Activated T-cell treated with anti-CD3 and anti-CD28 coated beads for 24 hours (primary cell): ENCODE measurements around the gene COQ9.
"Not testable (repeated sequence)": the region's sequence is repeated elsewhere in the genome, so short reads cannot be mapped to it uniquely, and the experiment has no call there.

ENCODE experiments used
- DNase-seq: peaks from one replicate; pipeline ENCODE4 v3.0.0-alpha.2; 2020; ENCODE audit warnings: low read depth

Gene COQ9, protein sequence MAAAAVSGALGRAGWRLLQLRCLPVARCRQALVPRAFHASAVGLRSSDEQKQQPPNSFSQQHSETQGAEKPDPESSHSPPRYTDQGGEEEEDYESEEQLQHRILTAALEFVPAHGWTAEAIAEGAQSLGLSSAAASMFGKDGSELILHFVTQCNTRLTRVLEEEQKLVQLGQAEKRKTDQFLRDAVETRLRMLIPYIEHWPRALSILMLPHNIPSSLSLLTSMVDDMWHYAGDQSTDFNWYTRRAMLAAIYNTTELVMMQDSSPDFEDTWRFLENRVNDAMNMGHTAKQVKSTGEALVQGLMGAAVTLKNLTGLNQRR

DNA sequence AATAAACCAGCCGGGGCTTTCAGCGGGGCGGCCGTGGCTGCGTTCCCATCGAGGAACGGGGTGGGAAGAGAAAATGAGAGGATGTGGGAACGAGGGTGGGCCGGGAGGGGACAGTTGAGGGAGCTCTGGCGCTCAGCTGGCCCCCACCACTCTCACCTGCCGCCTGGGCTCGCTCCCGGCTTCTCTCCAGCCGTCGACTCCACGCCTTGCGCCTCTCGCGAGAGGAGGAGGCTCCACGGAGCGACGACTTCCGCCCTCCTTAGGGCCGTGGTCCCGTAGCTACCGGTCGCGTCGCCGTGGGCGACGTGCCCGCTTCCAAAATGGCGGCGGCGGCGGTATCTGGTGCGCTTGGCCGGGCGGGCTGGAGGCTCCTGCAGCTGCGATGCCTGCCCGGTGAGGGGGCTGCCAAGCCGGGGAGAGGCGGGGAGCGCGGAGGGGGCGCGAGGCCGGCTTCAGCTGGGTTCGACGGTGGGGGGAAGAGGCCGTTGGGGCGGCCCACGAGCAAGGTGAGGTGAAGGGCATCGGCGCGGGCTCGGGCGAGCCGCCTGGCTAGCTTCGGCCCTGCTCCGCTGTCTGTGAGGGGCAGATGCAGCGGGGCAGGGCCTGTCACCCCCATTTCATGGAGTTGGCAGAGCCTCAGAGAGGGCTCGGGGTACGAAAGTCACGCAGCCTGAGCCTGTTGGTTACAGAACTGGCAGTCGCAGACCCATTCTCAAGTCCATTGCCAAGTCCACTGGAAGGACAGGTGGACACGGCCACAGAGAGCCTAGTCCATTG, at the start of gene COQ9, which contains the start of gene CIAPIN1:
Gene COQ9 (plus strand): TSS at position 294 of the 777 bp plus-strand sequence. CDS start 27 bp downstream, at position 321.
Gene CIAPIN1 (minus strand): TSS at position 200 of the 777 bp plus-strand sequence. CDS start 6,457 bp downstream, outside the sequence.
- peak; percentile 88 for DNase-seq

DNA sequence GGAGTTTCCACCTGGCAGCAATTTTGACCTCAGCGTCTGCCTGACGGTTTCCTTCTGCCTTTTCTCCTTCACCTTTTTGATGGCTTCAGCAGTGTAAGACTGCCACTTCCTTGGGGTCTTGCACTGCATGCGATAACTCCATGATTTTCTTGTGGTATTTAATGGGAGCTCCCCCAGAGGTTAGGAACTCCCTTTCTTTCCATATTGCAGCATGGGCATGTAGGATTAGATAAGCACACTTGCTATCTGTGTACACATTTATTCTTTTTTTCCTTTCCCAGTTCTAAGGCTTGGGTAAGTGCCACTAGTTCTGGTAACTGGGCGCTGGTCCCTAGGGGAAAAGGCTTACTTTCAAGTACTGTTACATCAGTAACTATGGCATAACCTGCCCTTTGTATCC, 49.8 kb upstream of the COQ9 start:
- not testable (repeated sequence) for DNase-seq

DNA sequence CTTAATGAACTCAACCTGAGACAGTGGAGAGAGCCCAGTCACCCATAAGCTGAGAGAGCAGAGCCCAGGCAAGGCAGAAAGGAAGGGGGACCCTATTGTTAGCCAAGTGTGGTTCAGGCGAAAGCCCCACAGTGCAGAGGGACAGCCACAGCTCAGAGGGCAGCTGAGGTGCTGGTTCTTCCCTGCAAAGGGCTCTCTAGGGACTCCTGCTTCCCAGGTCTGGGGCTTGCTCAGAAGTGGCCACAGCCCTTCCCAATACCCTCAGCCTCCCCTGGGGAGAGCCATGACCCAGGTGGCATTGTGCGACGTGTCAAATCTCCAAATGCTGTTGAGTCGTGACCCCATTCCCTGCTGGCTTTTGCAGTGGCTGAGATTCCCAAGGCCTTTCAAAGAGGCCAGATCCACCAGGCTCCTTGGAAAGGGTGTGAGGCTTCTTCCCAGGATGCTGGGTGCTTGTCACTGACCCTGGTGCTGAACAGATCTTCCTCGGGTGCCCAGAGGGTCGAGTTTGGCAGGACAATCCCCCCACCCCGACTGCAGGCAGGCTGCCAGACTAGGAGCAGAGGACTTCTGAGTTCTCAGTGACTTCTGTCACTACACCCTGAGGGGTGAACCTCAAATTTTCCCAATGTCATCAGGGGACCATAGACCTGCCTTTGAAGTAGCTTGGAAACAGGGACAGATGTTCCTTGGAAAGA, 45.2 kb upstream of the COQ9 start:
- DNase-seq: no peak

DNA sequence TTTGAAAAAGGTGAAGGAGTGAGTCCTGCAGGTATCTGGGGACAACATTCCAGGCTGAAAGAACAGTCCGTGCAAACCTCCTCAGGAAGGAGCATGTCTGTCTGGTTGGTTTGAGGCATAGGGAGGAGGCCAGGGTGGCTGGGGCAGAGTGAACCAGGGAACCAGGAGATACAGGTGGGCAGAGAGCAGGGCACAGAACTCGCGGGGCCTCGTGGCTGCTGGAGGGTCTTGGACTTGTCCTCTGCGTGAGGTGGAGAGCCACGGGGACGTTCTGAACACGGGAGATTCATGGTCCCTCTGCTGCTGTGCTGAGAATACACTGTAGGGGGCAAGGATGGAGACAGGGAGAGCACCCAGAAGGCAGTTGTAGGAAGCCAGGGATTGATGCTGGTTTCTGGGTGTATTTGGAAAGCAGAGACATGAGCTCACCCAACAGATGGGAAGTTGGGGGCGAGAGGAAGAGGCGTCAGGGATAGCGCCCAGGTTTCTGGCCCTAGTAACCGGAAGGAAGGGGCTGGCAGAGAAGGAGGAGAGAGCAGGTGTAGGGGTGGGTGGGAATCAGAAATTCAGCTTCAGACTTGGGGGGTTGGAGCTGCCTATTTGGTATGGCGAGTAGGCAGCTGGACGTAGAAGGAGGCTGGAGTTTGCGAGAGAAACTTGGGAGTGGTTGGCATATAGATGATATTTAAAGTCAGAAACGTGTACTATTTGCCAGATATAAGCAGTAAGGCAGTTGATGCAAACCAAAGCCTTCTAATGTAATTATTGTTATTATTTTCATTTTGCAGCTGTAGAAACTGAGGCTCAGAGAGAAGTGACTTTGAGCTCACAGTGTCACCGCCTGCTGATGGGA, 43.1 kb upstream of the COQ9 start, which contains the start of gene CCL17:
Gene CCL17 (plus strand): TSS at position 803 of the 853 bp plus-strand sequence. CDS start 9,166 bp downstream, outside the sequence.
- DNase-seq: no peak

DNA sequence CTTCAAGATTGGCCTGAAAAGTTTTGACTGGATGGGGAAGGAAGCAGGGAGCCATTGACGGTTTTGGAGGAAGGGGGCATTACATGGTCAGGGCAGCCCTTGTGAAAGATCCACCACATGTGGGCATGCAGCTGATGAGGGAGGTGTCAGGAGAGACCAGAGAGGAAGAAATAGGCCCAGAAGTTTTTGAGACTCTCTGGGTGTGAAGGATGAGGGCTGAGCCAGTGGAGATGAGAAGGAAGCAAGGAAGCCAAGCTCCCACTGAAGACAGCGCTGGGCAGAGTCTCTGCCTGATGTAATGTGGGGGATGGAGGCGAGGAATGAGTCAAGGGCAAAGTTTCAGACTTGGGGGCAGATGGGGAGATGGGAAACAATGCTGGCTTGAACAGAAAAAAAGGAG, 42.2 kb upstream of the COQ9 start:
- no peak for DNase-seq

DNA sequence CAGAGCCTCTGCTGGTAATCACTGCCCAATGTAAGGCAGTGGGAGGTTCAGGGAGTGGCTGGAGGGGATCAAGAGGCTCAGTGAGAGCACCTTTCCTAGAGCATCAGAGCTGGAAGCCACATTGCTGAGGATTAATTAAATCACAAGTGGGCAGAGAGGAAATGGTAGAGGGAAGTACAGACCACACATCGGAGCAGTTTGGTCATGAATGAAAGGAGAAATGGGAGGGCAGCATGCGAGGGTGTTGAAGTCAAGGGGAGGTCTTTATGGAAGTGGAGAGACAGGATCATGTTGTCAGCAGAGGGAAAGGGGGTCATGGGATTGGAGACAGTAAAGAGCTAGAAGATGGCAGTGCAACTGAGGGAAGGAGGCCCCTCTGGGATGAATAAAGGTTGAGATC, 40.4 kb upstream of the COQ9 start:
- DNase-seq: no peak

DNA sequence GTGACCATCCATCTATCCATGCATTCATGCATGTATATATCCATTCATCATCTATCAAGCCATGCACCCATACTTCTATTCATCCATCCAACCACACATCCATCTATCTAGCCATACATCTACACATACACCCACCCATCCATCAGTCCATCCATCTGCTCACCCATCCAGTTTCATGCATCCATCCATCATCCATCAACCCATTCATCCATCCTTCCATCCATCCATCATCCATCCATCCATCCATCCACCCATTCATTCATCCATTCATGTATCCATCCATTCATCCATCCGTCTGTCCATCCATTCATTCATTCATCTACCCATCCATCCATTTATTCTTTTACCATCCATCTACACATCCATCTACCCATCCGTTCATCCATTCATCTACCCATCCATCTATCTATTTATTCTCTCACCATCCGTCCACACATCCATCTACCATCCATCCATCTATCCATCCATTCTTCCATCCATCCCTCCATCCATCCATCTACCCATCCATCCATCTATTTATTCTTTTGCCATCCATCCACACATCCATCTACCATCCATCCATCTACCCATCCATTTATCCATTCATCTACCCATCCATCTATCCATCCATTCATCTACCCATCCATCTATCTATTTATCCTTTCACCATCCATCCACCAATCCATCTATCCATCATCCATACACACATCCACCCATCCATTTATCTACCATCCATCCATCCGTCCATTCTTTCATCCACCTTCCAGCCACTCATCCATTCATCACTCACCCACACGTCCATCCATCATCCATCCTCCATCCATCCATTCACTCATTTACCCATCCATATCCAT, 39.5 kb upstream of the COQ9 start:
- DNase-seq: no peak

DNA sequence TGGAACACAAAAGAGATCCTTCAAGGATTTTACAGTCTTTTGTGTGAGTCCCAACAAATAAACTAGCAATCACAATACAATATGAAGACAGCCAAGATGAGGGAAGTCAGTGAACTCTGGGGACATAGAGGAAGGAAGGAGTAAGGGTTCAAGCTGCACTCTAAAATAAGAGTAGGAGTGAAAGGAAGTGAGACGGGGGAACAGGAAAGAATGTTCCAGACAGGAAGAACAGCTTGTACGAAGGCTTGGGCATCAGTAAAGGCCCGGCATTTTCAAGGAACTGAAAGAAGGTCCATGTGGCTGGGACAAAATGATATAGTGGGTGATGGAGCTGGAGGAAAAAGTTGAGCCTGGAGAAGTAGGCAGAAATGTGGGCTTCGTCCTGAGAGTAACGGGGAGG, 38.2 kb upstream of the COQ9 start:
- no peak for DNase-seq

DNA sequence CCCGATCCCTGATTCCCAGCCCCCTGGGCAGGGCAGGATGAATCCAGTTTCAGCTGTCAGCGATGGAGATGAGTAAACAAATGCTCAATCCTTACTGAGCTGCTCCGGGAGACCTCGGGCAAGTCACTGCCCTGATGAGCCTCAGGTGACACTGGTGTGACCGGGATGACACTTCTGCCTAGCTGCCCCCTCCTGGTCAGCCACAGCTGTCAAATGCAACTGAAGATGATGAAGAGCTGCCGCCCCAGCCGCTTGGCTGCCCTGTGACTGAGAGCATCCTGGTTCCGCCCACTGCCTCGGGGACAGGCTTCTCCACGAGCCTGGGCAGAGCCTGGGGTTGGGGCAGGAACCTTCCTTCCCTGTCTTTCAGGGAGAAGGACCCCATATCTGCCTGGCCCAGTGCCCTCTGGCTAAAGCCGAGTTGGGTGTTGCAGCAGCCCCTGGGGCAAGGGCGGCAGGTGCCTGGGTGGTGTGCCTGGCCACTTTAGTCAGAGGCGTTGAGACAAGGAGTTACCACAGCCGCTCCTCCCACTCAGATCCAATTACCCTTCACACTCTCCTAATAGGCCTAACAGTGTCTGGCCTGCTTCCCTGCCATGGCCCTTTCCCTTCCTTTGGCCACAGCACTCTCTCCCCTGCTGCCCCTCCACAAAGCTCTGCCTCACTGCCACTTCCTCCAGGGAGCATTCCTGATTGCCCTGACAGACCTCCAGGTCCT, 37.2 kb upstream of the COQ9 start:
- DNase-seq: no peak

DNA sequence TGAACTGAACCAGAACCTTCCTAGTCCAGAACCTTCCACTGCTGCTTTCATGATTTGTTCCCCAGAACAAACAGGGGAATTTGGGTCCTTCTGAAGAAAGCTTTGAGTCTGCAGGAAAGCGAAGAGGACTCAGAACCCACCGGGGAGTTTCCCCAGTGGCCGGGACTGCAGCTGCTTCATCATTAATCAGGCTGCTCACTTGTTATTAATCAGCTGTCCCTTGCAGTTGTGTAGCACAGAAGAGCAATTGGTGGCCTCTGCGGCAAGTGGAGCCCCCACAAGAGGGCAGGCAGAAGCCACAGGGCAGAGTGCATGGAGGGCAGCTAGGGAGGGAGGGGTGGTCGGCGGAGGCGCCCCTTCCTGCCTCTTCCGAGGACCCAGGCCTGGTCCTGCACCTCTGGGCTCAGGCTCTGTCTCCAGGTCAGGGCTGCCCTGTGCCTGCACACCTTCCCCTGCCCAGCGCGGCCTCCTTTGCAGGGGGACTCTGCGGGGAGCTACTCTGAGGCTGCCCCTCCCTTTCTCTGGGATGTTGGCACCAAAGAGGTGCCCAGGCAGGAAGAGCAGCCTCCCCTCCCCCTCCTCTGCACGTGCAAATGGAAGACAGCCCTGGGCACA, 35.8 kb upstream of the COQ9 start:
- DNase-seq: no peak

DNA sequence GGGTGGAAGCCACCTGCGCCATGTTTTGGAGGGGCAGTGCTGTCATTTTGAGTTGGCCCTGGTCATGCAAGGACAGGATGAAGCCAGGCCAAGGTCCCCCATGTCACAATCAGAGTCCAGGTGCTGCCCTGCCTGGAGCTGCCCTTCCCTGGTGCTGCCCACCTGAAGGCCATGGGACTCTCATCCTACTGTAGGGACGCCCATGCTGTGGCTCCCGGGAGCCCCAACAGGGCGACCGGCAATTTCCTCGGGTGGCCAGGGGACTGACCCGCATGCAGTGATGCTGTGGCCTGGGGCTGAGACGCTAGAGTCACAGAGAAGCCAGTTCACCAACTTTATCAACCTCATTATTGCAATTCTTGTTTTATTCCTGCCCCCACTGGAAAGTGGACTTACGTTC, 34.7 kb upstream of the COQ9 start:
- no peak for DNase-seq

DNA sequence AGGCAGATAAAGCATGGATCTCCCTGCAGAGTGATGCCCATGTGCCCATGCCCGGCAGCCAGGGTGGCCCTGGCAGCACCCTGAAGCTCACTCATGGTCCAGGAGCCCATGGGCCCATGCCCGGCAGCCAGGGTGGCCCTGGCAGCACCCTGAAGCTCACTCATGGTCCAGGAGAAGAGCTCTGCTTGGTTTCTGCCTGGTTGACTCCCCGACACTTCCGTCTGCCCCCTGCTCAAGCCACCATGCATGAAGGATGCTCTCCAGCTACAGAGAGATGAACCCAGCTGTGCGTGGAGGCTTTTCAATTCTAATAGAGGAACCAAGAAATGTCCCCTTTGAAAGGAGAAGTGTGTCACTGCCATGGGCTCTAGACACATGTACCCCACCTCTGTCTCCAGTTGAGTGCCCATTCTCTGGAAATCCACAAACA, 34.0 kb upstream of the COQ9 start:
- DNase-seq: no peak

DNA sequence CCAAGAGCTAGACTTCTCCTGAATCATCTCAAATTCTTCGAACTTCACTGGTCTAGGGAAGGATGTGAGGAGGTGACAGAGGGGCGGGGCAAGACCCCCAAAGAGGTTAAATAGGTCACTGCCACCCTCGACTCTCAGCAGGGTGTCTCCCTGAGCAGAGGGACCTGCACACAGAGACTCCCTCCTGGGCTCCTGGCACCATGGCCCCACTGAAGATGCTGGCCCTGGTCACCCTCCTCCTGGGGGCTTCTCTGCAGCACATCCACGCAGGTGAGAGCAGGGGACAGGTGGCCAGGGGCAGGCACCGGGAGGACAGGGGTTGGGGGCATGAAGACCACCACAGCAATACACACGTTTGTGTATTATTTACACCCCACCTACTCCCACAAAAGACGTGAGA, 33.5 kb upstream of the COQ9 start:
- no peak for DNase-seq

DNA sequence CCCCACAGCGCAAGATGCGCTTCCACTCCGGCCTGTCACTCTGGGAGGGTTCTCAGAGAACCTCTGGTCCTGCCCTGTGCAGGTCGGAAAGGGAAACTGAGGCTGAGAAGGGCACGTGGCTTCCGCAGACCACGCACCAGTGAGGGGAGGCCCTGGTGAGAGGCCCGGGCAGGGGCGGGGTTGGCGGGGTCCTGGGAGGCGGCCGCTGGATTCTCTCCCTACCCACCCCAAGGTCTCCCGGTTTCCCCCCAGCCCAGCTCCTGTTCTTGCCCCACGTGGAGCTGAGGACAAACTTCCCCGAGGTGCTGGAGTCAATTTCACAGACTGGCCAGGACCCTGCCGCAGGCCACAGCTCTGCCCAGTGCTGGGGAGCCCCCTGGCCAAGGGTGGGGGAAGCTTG, 31.2 kb upstream of the COQ9 start:
- no peak for DNase-seq

DNA sequence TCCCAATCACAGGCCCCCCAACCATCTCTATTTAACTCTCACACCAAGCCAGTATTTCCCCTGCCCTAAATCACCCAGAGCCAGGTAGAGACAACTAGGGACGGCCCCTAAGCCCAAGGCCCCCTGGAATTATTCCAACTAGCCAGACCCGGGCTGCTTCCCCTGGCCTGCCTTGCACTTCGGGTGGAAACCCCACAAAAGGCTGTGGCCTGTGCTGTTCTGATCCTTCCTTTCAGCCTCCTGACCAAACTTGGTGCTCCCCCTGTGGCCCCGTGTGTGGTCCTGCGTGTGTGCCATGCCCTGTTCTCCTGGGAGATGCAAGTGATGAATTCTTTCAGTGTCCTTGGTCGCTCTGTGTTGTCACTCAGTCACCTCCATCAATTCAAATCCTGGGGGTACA, 27.8 kb upstream of the COQ9 start:
- no peak for DNase-seq

DNA sequence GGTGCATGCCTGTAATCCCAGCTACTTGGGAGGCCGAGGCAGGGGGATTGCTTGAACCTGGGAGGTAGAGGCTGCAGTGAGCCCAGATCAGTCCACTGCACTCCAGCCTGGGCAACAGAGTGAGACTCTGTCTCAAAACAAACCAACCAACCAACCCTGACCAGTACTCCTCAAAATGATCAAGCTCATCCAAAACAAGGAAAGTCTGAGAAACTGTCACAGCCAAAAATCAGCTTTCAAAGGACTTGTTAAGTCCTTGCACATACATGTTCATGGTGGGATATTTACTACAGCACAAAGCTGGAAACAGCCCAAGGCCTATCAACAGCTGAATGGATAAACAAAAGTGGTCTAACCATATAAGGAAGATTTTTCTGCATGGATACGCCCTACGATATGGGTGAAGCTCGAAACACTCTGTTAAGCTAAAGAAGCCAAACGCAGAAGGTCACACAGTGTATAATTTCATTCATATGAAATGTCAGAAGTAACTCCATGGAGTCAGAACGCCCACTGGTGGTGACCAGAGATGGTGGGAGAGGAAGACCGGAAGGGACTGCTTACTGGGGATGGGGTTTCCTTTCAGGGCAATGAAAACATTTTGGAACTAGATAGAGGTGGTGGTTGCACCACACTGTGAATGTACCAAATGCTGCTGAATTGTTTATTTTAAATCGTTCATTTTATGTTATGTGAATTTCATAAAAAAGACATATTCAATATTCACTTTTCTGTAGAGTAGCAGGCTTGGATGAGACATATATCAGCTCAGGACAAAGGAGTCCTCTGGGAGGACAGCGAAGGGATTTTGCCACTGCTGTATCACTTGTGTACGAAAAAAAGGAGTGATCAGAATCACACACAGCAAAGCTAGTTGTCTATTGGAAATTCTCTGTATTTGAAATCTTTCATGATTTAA, 25.0 kb upstream of the COQ9 start:
- no peak for DNase-seq

DNA sequence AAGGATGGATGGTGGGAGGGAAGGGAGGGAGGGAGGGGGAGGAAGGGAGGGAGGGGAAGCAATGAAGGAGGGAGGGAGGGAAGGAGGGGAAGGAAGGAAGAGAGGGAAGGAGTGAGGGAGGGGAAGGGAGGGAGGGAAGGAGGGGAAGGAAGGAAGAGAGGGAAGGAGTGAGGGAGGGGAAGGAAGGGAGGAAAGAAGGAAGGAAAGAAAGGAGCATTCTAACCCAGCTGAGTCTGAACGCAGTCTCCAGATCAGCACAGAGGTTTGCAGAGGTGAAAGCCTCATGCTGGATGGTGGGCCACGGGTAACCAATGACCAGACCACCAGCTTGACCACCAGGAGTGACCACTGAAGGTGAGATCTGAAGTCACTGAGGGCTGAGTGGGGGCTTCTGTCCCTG, 24.1 kb upstream of the COQ9 start:
- DNase-seq: no peak

DNA sequence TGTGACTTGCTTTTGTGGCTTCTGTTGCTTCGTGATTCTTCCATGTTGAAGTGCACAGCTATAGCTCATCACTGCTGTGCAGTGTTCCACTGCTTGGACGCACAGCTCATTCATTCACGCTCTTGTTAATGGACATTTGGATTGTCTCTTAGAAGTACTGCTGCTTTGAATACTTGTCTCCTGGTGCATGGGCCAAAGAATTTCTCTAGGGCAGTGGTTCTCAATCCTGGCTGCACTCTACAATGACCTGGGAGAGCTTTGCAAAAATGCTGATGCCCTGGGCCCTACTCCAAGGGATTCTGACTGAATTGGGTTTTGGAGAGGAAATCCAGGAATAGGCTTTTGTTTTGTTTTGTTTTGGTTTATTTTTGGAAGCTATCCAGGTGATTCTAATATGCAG, 22.7 kb upstream of the COQ9 start:
- DNase-seq: no peak

DNA sequence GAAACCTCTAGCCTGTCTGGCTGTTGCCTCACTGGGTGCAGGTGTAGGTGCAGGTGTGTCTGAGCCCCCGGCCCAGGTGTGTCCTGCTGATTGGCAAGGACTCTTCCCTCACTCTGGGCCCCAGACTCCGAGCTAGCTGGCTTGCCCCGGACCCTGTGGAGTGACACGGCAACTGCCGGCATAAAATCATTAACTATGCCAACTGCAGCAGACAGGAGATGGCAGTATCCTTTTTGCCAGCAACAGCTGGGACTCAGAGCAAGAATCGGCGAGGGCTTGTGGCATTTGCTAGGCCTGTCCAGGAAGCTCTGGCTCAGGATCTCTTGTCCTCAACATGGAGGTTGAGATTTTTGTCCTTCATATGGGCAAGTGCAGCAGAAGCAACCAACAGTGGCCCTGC, 20.9 kb upstream of the COQ9 start:
- no peak for DNase-seq
